BE2C (cell line): ENCODE results near the gene MYOCD.

Experiments used
- DNase-seq: peaks from one replicate; pipeline ENCODE4 v3.0.0-alpha.2; 2020
- H3K27me3 ChIP-seq: fragments of 250-450 bp; sonication (Bioruptor Pico); 2 replicates; pipeline ENCODE4 v1.5.1; 2020; ENCODE audit warnings: mild to moderate bottlenecking
- H3K36me3 ChIP-seq: fragments of 250-450 bp; sonication (Bioruptor Pico); 2 replicates; pipeline ENCODE4 v1.5.1; 2020; ENCODE audit warnings: mild to moderate bottlenecking
- H3K4me1 ChIP-seq: fragments of 250-450 bp; sonication (Bioruptor Pico); 2 replicates; pipeline ENCODE4 v1.5.1; 2020
- H3K4me3 ChIP-seq: 2 replicates; pipeline ENCODE4 v1.5.1; 2011; ENCODE audit warnings: low read depth, low read length
- H3K9me3 ChIP-seq: fragments of 250-450 bp; sonication (Bioruptor Pico); 2 replicates; pipeline ENCODE4 v1.5.1; 2020
- TF ChIP-seq, protein P1 (sequence below): IDR thresholded peaks from 2 replicates; pipeline ENCODE4 v1.5.1; 2012; ENCODE audit warnings: mild to moderate bottlenecking, low read depth, low read length

MYOCD gene

DNA sequence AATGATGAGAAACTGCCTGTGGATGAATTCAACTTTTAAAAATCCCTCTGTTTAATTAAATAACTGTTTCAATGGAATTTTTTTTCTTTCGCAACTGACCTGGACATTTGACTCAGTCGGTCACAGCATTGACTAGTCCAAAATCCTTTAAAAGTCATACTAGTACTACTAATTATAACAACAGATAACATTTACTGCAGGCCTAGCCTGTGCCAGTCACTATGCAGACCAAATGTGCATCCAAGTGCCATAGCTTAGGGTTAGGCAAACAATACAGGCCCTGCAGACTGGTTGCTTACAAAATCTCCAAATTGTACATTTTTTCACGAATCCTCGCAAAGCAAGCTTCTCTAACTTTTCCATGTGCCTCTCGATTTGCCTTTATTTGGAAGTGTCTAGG, 56.6 kb downstream of the MYOCD start:
- Histone ChIP-seq H3K27me3 (no peaks in the 10 kb centered on the region), H3K4me1 (no peaks in the 10 kb centered on the region), H3K9me3 (no peaks in the 10 kb centered on the region), H3K36me3 (no peaks in the 10 kb centered on the region), H3K4me3 (no peak overlapping the region)
- no peak for DNase-seq
- TF ChIP-seq, protein P1, sequence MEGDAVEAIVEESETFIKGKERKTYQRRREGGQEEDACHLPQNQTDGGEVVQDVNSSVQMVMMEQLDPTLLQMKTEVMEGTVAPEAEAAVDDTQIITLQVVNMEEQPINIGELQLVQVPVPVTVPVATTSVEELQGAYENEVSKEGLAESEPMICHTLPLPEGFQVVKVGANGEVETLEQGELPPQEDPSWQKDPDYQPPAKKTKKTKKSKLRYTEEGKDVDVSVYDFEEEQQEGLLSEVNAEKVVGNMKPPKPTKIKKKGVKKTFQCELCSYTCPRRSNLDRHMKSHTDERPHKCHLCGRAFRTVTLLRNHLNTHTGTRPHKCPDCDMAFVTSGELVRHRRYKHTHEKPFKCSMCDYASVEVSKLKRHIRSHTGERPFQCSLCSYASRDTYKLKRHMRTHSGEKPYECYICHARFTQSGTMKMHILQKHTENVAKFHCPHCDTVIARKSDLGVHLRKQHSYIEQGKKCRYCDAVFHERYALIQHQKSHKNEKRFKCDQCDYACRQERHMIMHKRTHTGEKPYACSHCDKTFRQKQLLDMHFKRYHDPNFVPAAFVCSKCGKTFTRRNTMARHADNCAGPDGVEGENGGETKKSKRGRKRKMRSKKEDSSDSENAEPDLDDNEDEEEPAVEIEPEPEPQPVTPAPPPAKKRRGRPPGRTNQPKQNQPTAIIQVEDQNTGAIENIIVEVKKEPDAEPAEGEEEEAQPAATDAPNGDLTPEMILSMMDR, result no peak

DNA sequence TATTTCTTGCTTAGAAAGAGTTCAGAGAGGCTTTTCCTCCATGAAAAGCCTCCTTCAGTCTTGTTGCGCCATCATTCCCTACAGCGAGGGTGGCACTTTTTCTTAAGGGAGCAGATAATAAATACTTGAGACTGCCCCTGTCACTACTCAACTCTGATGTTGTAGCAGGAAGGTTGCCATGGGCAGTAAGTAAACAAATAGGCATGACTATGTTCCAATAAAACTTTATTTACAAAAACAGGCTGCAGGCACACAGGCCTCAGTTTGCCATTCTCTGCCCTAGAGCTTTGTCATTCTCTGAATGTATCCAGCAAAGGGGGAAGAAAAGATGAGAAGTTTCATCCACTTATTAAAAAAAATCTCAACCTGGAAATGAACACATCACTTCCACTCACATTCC, 60.4 kb downstream of the MYOCD start:
- Histone ChIP-seq H3K9me3 (no peaks in the 10 kb centered on the region), H3K4me1 (no peaks in the 10 kb centered on the region), H3K36me3 (no peaks in the 10 kb centered on the region), H3K4me3 (no peak overlapping the region), H3K27me3 (no peaks in the 10 kb centered on the region)
- TF ChIP-seq, protein P1, result no peak
- DNase-seq, result no peak

DNA sequence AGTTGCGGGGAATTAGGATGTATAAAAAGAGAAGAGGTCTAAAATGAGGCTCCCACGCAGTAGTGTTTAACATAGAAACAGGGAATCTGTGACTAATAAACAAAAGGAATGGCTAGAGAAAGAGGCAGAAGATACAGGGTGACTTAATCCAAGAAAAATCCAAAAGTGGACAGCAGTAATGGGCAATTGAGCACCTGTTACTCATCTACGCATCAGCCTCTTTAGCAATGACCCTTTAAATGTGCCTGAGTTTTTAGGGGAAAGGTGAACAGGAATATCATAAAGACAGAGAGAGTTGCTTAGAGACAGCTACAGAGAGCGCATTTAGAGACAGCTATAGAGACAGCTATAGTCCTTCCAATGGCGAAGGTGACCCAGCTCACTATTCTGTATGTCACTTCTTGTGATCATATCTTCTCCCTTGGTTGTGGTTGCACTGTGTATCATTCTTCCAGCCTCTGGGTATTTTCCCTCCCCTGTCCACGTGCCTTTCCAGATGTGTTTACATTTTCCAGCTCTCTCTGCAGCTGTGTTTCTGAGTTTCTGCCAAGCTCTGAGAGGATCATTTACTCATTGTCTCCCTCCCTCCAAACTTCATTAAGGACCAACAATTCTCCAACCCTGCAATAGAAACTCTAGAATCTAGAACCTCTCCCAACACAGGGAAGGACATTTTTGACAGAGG, 61.5 kb downstream of the MYOCD start:
- H3K4me1 ChIP-seq, result no peaks in the 10 kb centered on the region
- H3K4me3 ChIP-seq, result no peak overlapping the region
- H3K27me3 ChIP-seq, result no peaks in the 10 kb centered on the region
- H3K36me3 ChIP-seq, result no peaks in the 10 kb centered on the region
- no peaks in the 10 kb centered on the region for H3K9me3 ChIP-seq
- TF ChIP-seq, protein P1, result no peak
- DNase-seq, result no peak

DNA sequence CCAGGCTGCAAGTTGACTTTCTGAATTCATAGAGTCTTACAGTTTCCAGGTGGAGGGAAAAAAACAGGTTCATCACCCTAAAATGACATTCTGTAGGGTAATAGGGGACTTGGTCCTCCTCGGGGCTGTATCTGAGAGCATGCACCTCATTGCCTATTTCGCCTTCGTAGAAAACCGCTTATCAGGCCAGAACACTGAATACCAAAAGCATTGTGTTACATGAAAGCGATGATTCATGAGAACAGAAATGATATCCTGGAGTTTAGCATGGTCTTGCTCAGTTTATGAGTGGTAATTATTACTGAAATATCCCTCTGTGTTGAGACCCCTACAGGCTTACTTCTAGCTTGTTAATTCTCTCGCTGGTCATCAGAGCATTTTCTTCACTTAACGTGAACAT, 62.2 kb downstream of the MYOCD start:
- no peaks in the 10 kb centered on the region for H3K27me3 ChIP-seq
- no peaks in the 10 kb centered on the region for H3K4me1 ChIP-seq
- no peaks in the 10 kb centered on the region for H3K36me3 ChIP-seq
- DNase-seq, result no peak
- H3K4me3 ChIP-seq, result no peak overlapping the region
- TF ChIP-seq, protein P1, result no peak
- no peaks in the 10 kb centered on the region for H3K9me3 ChIP-seq

DNA sequence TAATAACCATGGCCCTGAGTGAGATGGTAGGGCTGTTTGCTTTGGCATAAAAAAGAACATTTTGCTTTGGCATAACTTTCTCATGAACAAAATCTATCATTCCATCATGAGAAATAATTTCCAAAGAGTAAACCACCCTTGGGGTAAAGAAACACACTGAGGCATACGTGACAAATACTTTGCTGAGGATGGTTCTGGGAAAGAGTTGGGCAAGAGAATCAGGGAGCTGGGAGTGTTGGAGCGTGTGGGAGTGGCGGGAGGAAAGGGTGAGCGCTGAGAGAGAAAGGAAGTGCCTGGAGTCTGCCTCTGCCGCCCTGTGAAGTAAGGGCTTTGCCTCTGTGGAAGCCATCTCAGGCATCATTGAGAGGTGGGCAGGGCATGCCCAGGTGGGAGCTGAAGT, 63.4 kb downstream of the MYOCD start:
- TF ChIP-seq, protein P1, result no peak

DNA sequence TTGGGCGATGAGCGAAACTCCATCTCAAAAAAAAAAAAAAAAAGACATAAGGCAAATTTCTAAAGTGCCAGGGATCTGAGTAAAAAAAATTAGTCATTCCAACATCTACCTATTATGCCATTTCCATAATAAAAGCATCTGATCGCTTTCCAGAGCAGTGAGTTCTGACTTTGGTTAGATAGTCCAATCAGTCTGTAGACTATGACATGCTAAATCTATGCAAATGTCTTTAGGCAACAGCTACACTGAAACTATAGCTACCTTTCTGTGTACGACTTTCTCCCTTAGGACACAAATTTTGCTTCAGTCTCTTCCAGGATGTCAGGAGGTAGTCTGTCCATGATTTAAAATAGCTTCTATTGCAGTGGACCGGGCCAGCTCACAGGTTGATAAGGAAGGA, 64.7 kb downstream of the MYOCD start:
- no peaks in the 10 kb centered on the region for H3K4me1 ChIP-seq
- TF ChIP-seq, protein P1, result no peak
- no peaks in the 10 kb centered on the region for H3K9me3 ChIP-seq
- no peak overlapping the region for H3K4me3 ChIP-seq
- no peak for DNase-seq
- no peaks in the 10 kb centered on the region for H3K27me3 ChIP-seq
- no peaks in the 10 kb centered on the region for H3K36me3 ChIP-seq

More for the DNA sequence above, 63.4 kb downstream of the MYOCD start:
- no peaks in the 10 kb centered on the region for H3K27me3 ChIP-seq
- no peak overlapping the region for H3K4me3 ChIP-seq
- H3K36me3 ChIP-seq, result no peaks in the 10 kb centered on the region
- no peak for DNase-seq
- H3K4me1 ChIP-seq, result no peaks in the 10 kb centered on the region
- H3K9me3 ChIP-seq, result no peaks in the 10 kb centered on the region
